ENCODE results near the gene TBL1X.

DNA sequence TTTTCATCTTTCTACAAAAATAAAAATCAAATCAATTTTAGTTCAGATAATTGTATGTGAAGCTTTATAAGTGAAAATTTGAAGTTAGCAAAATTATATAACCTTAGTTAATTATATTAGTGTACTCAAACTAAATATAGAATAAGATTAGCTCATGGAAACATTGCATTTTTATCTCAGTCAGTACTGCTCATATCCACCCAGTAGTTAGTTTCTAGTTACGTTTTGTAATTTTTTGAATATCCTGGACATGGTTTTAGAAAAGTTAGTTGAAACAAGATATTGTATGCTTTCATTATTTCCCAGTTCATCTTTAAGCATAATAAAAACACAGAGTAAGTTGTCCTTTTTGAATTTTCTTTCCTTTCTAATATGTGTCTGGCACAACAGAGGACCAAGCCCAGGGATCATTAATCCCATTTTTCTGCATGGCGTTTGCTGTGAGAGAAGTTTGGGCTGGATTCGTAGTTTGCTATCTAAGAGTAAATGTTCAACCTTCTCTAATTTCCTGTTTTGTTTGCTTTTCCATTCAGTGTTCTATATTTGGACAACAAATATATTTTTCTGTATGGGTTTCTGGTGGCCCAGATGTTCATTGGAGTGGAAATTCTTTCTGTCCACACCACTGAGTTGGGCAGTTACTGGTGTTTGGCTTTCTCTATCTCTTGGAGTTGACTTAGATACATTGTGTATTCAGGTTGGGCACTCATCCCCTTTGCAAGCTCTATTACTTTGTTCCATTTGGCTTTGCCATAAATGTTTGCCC is 12.1 kb downstream of the TBL1X start:
- TF ChIP-seq CTCF (IDR thresholded peaks at IDR 0.05; ENCODE audit: insufficient read depth, low read depth, low read length) (no peak), EZH2 (IDR thresholded peaks at IDR 0.05; ENCODE audit: insufficient read depth, low read length) (no peak)

Measured in astrocyte (in vitro differentiated cells and primary cell).